GM12878 (cell line): ENCODE data around the gene OR1I1. TPM values are rescaled to one million over a fixed set of nuclear protein-coding genes. Genes with fewer than 3 reads are reported as not detected.

Experiments
- ATF3 ChIP-seq: IDR thresholded peaks from 2 replicates; pipeline ENCODE4 v1.6.1; 2011; ENCODE audit warnings: low read depth, mild to moderate bottlenecking, low read length, moderate library complexity, borderline replicate concordance; ENCODE audit errors: extremely low read depth
- CEBPZ ChIP-seq: fragments of 150-350 bp; IDR thresholded peaks from 2 replicates; pipeline ENCODE4 v1.6.1; 2016; ENCODE audit warnings: low read depth, low read length
- CHD1 ChIP-seq: IDR thresholded peaks from 2 replicates; pipeline ENCODE4 v1.6.1; 2012; ENCODE audit warnings: low read depth, low read length, improper control_type of control experiment
- NFYA ChIP-seq: IDR thresholded peaks from 2 replicates; pipeline ENCODE4 v1.6.1; 2011; ENCODE audit warnings: low read depth, mild to moderate bottlenecking, low read length, improper control_type of control experiment, borderline replicate concordance
- PAX5 ChIP-seq: IDR thresholded peaks from 2 replicates; pipeline ENCODE4 v1.6.1; 2011; ENCODE audit warnings: low read depth, low read length, borderline replicate concordance
- RBBP5 ChIP-seq: fragments of 200-600 bp; sonication (generic); conservative IDR thresholded peaks from 2 replicates; pipeline ENCODE4 v1.6.1; 2016
- RFX5 ChIP-seq: IDR thresholded peaks from 2 replicates; pipeline ENCODE4 v1.6.1; 2011; ENCODE audit warnings: low read depth, low read length, improper control_type of control experiment
- SIX5 ChIP-seq: IDR thresholded peaks from 2 replicates; pipeline ENCODE4 v1.6.1; 2011; ENCODE audit warnings: mild to moderate bottlenecking, low read depth, low read length, moderate library complexity; ENCODE audit not compliant: severe bottlenecking
- TAF1 ChIP-seq: IDR thresholded peaks from 2 replicates; pipeline ENCODE4 v1.6.1; 2011; ENCODE audit warnings: mild to moderate bottlenecking, low read depth, low read length, borderline replicate concordance
- YBX1 ChIP-seq: fragments of 450-650 bp; IDR thresholded peaks from 2 replicates; pipeline ENCODE4 v1.6.1; 2016; ENCODE audit warnings: antibody characterized with exemption
- ZNF217 ChIP-seq: fragments of 450-650 bp; IDR thresholded peaks from 2 replicates; pipeline ENCODE4 v1.6.1; 2017; ENCODE audit warnings: antibody characterized with exemption, mild to moderate bottlenecking
- polyA plus RNA-seq, 11 experiments: library from polyadenylated mRNA; depleted of rRNA in 4 of 11; unstranded in 6 of 11; stranded (reverse) in 5 of 11; fragments of >200 nt; fragmentation: Nextera tagmentation in 4 of 11; fragmentation: Illumina TruSeq in 1 of 11; extraction: Ambion mirVana in 4 of 11; extraction: Trizol in 1 of 11; gene quantifications; 1 replicate in 1 of 11; 2 replicates in 10 of 11; pipeline versions ENCODE4 v1.2.1 to v1.2.3, GENCODE V29; 2011 to 2016; ENCODE audit warnings: inconsistent platforms in 2 of 11, missing spikeins in 2 of 11, low read depth in 1 of 11
- total RNA-seq, 4 experiments: library from RNA; depleted of rRNA in 3 of 4; stranded (reverse); fragments of >200 nt in 3 of 4; fragmentation: Illumina TruSeq in 1 of 4; extraction: Trizol in 1 of 4; gene quantifications; 2 replicates each; pipeline versions ENCODE4 v1.2.1 to v1.2.3, GENCODE V29; 2013 to 2021
- TF ChIP-seq, protein P1 (sequence below): fragments of 450-650 bp; IDR thresholded peaks from 2 replicates; pipeline ENCODE4 v1.6.1; 2017; ENCODE audit warnings: antibody characterized with exemption, mild to moderate bottlenecking, moderate library complexity
- TF ChIP-seq, protein P2 (sequence below): IDR thresholded peaks from 2 replicates; pipeline ENCODE4 v1.6.1; 2011; ENCODE audit warnings: borderline replicate concordance, low read depth, mild to moderate bottlenecking, moderate library complexity, low read length; ENCODE audit not compliant: insufficient read depth, poor library complexity, severe bottlenecking
- TF ChIP-seq, protein P3 (sequence below): IDR thresholded peaks from 2 replicates; pipeline ENCODE4 v1.6.1; 2012; ENCODE audit warnings: mild to moderate bottlenecking, low read depth, low read length
- TF ChIP-seq, protein P4 (sequence below): IDR thresholded peaks from 2 replicates; pipeline ENCODE4 v1.6.1; 2012; ENCODE audit warnings: low read depth, low read length, improper control_type of control experiment

OR1I1 gene
- total and polyA plus RNA-seq, 10 of the 15 experiments (the other 5 are each of a cell fraction or from before 2014, with no cell fraction given): not detected

DNA sequence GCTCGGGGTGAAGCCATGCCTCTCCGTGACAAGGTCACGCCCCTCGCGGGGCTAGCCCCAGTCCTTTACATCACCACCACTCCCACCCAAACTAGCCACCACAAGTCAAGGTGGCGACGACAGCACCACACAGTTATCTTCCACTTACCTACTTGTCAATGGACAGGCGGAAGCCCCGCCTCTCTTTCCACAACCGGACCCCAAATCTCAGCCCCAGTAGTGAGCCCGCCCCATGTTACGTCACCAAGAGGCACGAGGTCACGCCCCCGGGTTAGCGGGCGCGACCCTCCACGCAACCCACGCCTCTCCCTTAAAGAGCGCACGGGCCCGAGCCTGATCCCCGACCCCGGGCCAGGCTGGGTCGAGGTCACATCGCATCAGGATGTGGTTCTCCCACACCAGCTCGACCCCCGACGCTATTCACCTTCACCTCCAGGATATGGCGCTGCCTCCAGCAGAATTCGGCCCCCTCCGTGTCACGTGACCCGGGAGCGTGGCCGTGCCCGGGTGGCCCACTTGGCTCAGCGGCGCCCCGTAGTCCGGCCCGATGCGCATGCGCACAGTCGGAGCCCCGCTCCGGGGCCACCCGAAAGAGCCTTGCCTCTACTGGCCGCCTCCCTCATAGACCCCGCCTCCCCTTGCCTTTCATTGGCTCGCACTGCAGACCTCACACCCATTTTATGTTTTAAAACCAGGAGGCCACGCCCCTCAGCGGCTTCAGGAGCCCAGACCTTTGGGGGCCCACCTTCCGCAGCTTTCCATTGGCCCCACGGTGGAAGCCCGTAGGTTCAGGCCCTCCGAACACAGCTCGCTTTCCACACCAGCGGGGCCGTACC, 43.4 kb downstream of the OR1I1 start (continued):
- TF ChIP-seq, protein P1, sequence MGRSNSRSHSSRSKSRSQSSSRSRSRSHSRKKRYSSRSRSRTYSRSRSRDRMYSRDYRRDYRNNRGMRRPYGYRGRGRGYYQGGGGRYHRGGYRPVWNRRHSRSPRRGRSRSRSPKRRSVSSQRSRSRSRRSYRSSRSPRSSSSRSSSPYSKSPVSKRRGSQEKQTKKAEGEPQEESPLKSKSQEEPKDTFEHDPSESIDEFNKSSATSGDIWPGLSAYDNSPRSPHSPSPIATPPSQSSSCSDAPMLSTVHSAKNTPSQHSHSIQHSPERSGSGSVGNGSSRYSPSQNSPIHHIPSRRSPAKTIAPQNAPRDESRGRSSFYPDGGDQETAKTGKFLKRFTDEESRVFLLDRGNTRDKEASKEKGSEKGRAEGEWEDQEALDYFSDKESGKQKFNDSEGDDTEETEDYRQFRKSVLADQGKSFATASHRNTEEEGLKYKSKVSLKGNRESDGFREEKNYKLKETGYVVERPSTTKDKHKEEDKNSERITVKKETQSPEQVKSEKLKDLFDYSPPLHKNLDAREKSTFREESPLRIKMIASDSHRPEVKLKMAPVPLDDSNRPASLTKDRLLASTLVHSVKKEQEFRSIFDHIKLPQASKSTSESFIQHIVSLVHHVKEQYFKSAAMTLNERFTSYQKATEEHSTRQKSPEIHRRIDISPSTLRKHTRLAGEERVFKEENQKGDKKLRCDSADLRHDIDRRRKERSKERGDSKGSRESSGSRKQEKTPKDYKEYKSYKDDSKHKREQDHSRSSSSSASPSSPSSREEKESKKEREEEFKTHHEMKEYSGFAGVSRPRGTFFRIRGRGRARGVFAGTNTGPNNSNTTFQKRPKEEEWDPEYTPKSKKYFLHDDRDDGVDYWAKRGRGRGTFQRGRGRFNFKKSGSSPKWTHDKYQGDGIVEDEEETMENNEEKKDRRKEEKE: no peak
- TF ChIP-seq NFYA: no peak; the same call in 1 of the 2 replicates
- TF ChIP-seq ZNF217: no peak
- TF ChIP-seq, protein P2, sequence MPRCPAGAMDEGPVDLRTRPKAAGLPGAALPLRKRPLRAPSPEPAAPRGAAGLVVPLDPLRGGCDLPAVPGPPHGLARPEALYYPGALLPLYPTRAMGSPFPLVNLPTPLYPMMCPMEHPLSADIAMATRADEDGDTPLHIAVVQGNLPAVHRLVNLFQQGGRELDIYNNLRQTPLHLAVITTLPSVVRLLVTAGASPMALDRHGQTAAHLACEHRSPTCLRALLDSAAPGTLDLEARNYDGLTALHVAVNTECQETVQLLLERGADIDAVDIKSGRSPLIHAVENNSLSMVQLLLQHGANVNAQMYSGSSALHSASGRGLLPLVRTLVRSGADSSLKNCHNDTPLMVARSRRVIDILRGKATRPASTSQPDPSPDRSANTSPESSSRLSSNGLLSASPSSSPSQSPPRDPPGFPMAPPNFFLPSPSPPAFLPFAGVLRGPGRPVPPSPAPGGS: no peak
- no peak for TF ChIP-seq RBBP5
- TF ChIP-seq PAX5: peak; percentile 35; the same call in 1 of the 2 replicates
- TF ChIP-seq TAF1: no peak; the same call in 1 of the 2 replicates
- peak; percentile 84; the same call in 1 of the 2 replicates for TF ChIP-seq ATF3
- TF ChIP-seq SIX5: no peak
- TF ChIP-seq CEBPZ: no peak
- TF ChIP-seq, protein P3, sequence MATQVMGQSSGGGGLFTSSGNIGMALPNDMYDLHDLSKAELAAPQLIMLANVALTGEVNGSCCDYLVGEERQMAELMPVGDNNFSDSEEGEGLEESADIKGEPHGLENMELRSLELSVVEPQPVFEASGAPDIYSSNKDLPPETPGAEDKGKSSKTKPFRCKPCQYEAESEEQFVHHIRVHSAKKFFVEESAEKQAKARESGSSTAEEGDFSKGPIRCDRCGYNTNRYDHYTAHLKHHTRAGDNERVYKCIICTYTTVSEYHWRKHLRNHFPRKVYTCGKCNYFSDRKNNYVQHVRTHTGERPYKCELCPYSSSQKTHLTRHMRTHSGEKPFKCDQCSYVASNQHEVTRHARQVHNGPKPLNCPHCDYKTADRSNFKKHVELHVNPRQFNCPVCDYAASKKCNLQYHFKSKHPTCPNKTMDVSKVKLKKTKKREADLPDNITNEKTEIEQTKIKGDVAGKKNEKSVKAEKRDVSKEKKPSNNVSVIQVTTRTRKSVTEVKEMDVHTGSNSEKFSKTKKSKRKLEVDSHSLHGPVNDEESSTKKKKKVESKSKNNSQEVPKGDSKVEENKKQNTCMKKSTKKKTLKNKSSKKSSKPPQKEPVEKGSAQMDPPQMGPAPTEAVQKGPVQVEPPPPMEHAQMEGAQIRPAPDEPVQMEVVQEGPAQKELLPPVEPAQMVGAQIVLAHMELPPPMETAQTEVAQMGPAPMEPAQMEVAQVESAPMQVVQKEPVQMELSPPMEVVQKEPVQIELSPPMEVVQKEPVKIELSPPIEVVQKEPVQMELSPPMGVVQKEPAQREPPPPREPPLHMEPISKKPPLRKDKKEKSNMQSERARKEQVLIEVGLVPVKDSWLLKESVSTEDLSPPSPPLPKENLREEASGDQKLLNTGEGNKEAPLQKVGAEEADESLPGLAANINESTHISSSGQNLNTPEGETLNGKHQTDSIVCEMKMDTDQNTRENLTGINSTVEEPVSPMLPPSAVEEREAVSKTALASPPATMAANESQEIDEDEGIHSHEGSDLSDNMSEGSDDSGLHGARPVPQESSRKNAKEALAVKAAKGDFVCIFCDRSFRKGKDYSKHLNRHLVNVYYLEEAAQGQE: no peak
- no peak for TF ChIP-seq YBX1
- peak; percentile 42; the same call in 1 of the 2 replicates for TF ChIP-seq RFX5
- TF ChIP-seq CHD1: no peak
- TF ChIP-seq, protein P4, sequence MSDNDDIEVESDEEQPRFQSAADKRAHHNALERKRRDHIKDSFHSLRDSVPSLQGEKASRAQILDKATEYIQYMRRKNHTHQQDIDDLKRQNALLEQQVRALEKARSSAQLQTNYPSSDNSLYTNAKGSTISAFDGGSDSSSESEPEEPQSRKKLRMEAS: peak; percentile 93
